OCI-LY7 (cell line): Measurements from ENCODE around the gene CYP1B1.

Experiments
- EZH2phosphoT487 ChIP-seq: fragments of 200-600 bp; sonication (generic); IDR thresholded peaks from 2 replicates; pipeline ENCODE4 v1.6.1; 2018; ENCODE audit warnings: low read depth, borderline replicate concordance, mild to moderate bottlenecking, mixed run types, antibody characterized with exemption, low read length, moderate library complexity, mixed read lengths
- TF ChIP-seq, protein P1 (sequence below): fragments of 200-600 bp; sonication (generic); conservative IDR thresholded peaks from 2 replicates; pipeline ENCODE4 v1.5.1; 2014; ENCODE audit warnings: mild to moderate bottlenecking, antibody characterized with exemption, low read length, moderate library complexity, mixed read lengths

- TF ChIP-seq, protein P1, sequence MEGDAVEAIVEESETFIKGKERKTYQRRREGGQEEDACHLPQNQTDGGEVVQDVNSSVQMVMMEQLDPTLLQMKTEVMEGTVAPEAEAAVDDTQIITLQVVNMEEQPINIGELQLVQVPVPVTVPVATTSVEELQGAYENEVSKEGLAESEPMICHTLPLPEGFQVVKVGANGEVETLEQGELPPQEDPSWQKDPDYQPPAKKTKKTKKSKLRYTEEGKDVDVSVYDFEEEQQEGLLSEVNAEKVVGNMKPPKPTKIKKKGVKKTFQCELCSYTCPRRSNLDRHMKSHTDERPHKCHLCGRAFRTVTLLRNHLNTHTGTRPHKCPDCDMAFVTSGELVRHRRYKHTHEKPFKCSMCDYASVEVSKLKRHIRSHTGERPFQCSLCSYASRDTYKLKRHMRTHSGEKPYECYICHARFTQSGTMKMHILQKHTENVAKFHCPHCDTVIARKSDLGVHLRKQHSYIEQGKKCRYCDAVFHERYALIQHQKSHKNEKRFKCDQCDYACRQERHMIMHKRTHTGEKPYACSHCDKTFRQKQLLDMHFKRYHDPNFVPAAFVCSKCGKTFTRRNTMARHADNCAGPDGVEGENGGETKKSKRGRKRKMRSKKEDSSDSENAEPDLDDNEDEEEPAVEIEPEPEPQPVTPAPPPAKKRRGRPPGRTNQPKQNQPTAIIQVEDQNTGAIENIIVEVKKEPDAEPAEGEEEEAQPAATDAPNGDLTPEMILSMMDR = no peak
- no peak for TF ChIP-seq EZH2phosphoT487
Measured at GRCh38 chr2:38113051-38113450, 37.1 kb upstream of the CYP1B1 start.
